ENCODE measurements around the gene SFXN5. TPM values are rescaled to one million over a fixed set of nuclear protein-coding genes. Genes with fewer than 3 reads are reported as not detected.
A peak's percentile ranks its signal among the peaks of the same experiment; 100 is the strongest.

SFXN5 gene
- total RNA-seq, 1 donor from 2014 or later: 21.8 TPM

DNA sequence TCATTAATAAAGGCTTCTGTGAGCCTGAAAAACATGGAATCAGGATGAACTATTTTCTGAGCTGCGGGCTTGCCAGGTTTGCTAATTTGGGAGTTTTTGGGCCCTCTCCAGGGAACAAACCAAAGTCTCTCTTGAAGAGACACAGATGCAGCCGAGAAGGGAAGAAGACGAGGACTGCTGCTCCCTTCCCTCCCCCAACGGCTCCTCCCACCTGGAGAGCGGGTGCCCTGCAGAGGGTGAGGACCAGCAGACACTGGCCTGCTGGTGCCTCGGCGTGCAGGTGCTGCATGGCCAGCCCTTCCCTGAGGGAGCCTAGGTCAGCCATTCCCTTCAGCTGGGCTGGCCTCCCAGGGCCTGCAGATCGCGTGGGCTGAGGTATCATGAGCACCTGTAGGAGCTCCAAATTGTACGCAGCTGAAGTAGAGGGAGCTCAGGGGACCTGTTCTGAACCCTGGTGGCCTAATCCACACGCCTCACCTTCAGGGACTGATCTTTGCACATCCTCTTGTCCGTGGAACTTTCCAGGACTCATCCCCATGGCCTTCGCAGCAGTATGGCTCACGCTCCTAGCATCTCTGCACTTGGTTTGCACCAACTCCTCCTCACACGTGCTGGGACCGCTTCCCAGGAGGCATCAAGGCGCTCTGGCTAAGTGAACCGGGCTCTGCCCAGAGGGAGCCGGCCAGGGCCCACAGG lies 134.7 kb downstream of the SFXN5 start:
- H3K36me3 Mint-ChIP-seq (ENCODE audit: low read depth): no peaks in the 10 kb centered on the region
- H3K27ac Mint-ChIP-seq (ENCODE audit: unreplicated experiment): no peak overlapping the region
- no peaks in the 10 kb centered on the region for H3K4me1 Mint-ChIP-seq
- H3K4me3 Mint-ChIP-seq: no peak overlapping the region
- no peak for TF ChIP-seq CTCF (conservative IDR thresholded peaks at IDR 0.05)
- H3K9me3 Mint-ChIP-seq: no peaks in the 10 kb centered on the region
- peaks cover 32% of the 10 kb centered on the region for H3K27me3 Mint-ChIP-seq (ENCODE audit: low read depth)
- no peak for DNase-seq (ENCODE audit: low read depth, low spot score)

DNA sequence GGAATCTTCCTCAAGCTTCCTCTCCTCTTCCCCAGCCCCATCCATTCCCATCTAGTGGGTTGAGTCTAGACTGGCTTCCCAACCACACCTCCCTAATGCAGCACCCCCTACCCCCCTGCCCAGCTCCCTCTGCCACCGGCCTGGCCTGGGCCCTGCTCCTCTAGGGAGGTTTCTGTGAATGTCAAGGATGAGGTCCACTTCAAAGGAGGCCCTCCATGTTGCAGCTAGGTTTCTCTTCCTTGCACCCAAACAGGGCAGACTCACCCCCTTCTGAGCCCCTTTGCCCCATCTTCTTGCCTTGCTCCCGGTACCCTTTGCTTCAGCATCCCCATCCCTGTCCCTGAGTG lies 135.9 kb downstream of the SFXN5 start:
- H3K9me3 Mint-ChIP-seq: no peaks in the 10 kb centered on the region
- TF ChIP-seq CTCF (conservative IDR thresholded peaks at IDR 0.05): no peak
- no peaks in the 10 kb centered on the region for H3K4me1 Mint-ChIP-seq
- H3K4me3 Mint-ChIP-seq: no peak overlapping the region
- peaks cover 32% of the 10 kb centered on the region for H3K27me3 Mint-ChIP-seq (ENCODE audit: low read depth)
- no peak overlapping the region for H3K27ac Mint-ChIP-seq (ENCODE audit: unreplicated experiment)
- no peak for DNase-seq (ENCODE audit: low read depth, low spot score)
- H3K36me3 Mint-ChIP-seq (ENCODE audit: low read depth): no peaks in the 10 kb centered on the region

GRCh38 chr2:72934683-72935610 lies 136.6 kb downstream of the SFXN5 start:
- no peak for DNase-seq (ENCODE audit: low read depth, low spot score)
- peak; percentile 44 for TF ChIP-seq CTCF (conservative IDR thresholded peaks at IDR 0.05)
- no peaks in the 10 kb centered on the region for H3K9me3 Mint-ChIP-seq
- no peaks in the 10 kb centered on the region for H3K36me3 Mint-ChIP-seq (ENCODE audit: low read depth)
- no peak overlapping the region for H3K27ac Mint-ChIP-seq (ENCODE audit: unreplicated experiment)
- peaks cover 32% of the 10 kb centered on the region for H3K27me3 Mint-ChIP-seq (ENCODE audit: low read depth)
- no peak overlapping the region for H3K4me3 Mint-ChIP-seq
- H3K4me1 Mint-ChIP-seq: no peaks in the 10 kb centered on the region

DNA sequence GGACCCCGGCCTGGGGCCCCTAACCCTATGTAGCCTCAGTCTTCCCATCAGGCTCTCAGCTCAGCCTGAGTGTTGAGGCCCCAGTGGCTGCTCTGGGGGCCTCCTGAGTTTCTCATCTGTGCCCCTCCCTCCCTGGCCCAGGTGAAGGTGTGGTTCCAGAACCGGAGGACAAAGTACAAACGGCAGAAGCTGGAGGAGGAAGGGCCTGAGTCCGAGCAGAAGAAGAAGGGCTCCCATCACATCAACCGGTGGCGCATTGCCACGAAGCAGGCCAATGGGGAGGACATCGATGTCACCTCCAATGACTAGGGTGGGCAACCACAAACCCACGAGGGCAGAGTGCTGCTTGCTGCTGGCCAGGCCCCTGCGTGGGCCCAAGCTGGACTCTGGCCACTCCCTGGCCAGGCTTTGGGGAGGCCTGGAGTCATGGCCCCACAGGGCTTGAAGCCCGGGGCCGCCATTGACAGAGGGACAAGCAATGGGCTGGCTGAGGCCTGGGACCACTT lies 137.8 kb downstream of the SFXN5 start:
- Mint-ChIP-seq H3K36me3 (ENCODE audit: low read depth) (no peaks in the 10 kb centered on the region), H3K4me3 (no peak overlapping the region), H3K27me3 (ENCODE audit: low read depth) (peaks cover 32% of the 10 kb centered on the region), H3K4me1 (no peaks in the 10 kb centered on the region), H3K27ac (ENCODE audit: unreplicated experiment) (no peak overlapping the region), H3K9me3 (no peaks in the 10 kb centered on the region)
- no peak for DNase-seq (ENCODE audit: low read depth, low spot score)
- TF ChIP-seq CTCF (conservative IDR thresholded peaks at IDR 0.05): no peak

GRCh38 chr2:72933207-72933606 lies 138.3 kb downstream of the SFXN5 start:
- peaks cover 32% of the 10 kb centered on the region for H3K27me3 Mint-ChIP-seq (ENCODE audit: low read depth)
- DNase-seq (ENCODE audit: low read depth, low spot score): no peak
- no peaks in the 10 kb centered on the region for H3K36me3 Mint-ChIP-seq (ENCODE audit: low read depth)
- TF ChIP-seq CTCF (conservative IDR thresholded peaks at IDR 0.05): no peak
- H3K9me3 Mint-ChIP-seq: no peaks in the 10 kb centered on the region
- no peak overlapping the region for H3K4me3 Mint-ChIP-seq
- no peak overlapping the region for H3K27ac Mint-ChIP-seq (ENCODE audit: unreplicated experiment)
- H3K4me1 Mint-ChIP-seq: no peaks in the 10 kb centered on the region

Measured in neural crest cell (in vitro differentiated cells).